Gastroesophageal sphincter (tissue), 3 donors: ENCODE data around the gene CDH23.

Experiments used
- EP300 ChIP-seq: sonication (generic); formaldehyde crosslinking; IDR thresholded peaks from one replicate; pipeline ENCODE4 v1.6.1; 2017; ENCODE audit warnings: antibody characterized with exemption, mild to moderate bottlenecking
- POLR2A ChIP-seq, 2 donors: fragments of 450-650 bp; IDR thresholded peaks; one replicate each; pipeline ENCODE4 v1.6.1; 2017; ENCODE audit warnings: antibody characterized with exemption in 2 of 2, mild to moderate bottlenecking in 2 of 2, moderate library complexity in 1 of 2
- TF ChIP-seq, protein P1 (sequence below), 4 experiments: fragments of 200-600 bp in 2 of 4; fragments of 450-650 bp in 2 of 4; sonication (generic) in 1 of 4; IDR thresholded peaks; one replicate each; pipeline ENCODE4 v1.5.1; 2017 to 2019; ENCODE audit warnings: antibody characterized with exemption in 4 of 4, mild to moderate bottlenecking in 2 of 4, moderate library complexity in 2 of 4

DNA sequence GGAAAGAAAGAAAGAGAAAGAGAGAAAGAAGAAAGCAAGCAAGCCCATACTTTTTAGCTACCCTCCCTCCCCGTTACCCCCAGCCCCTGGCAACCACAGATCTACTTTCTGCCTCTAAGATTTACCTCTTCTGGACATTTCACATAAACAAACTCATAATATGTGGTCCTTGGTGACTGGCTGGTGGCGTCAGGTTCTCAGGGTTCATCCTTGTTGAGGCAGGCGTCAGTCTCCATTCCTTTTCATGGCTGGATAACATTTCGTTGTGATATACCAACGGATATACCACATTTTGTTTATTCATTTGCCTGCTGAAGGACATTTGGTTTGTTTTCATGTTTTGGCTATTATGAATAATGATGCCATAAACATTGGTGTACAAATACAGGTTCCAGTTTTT is 30.5 kb downstream of the CDH23 start:
- TF ChIP-seq EP300 (no peak), POLR2A (IDR thresholded peaks at IDR 0.05) (no peak)
- TF ChIP-seq, protein P1, sequence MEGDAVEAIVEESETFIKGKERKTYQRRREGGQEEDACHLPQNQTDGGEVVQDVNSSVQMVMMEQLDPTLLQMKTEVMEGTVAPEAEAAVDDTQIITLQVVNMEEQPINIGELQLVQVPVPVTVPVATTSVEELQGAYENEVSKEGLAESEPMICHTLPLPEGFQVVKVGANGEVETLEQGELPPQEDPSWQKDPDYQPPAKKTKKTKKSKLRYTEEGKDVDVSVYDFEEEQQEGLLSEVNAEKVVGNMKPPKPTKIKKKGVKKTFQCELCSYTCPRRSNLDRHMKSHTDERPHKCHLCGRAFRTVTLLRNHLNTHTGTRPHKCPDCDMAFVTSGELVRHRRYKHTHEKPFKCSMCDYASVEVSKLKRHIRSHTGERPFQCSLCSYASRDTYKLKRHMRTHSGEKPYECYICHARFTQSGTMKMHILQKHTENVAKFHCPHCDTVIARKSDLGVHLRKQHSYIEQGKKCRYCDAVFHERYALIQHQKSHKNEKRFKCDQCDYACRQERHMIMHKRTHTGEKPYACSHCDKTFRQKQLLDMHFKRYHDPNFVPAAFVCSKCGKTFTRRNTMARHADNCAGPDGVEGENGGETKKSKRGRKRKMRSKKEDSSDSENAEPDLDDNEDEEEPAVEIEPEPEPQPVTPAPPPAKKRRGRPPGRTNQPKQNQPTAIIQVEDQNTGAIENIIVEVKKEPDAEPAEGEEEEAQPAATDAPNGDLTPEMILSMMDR (IDR thresholded peaks at IDR 0.05), result no peak
